GM12878 (cell line): ENCODE measurements around the gene BMAL2. TPM values are rescaled to one million over a fixed set of nuclear protein-coding genes. Genes with fewer than 3 reads are reported as not detected.

Experiments
- ATAC-seq: fragments of 200-7000 bp; cut with Tn5 transposase; 3 replicates; pipeline ENCODE4 v1.9.1; 2020; ENCODE audit warnings: mild to moderate bottlenecking, moderate library complexity
- BruUV-seq: library from RNA; stranded (reverse); fragments of 400-500 nt; replicated peaks from 2 replicates; lab custom pipeline; 2021; lab: Mats Ljungman, UMichigan
- CTCF ChIA-PET: fragments of 300-600 bp; sonication (Branson Sonifier 250); formaldehyde crosslinking; extraction: SDS; loops from one replicate; lab custom pipeline; 2021; ENCODE audit warnings: inconsistent platforms; lab: Yijun Ruan, JAX
- POLR2A ChIA-PET: fragments of 350-600 bp; formaldehyde crosslinking; extraction: SDS; loops from one replicate; lab custom pipeline; 2021; ENCODE audit warnings: inconsistent platforms; lab: Charles Lee
- RAD21 ChIA-PET: fragments of 300-600 bp; sonication (Branson Sonifier 250); formaldehyde crosslinking; loops from one replicate; lab custom pipeline; 2023; ENCODE audit warnings: antibody characterized with exemption; ENCODE audit not compliant: unreplicated experiment; lab: Charles Lee
- SMC1A ChIA-PET: fragments of 300-600 bp; sonication (Branson Sonifier 250); formaldehyde crosslinking; loops from one replicate; lab custom pipeline; 2023; ENCODE audit not compliant: unreplicated experiment, uncharacterized antibody; lab: Charles Lee
- DNase-seq: peaks from one replicate; pipeline ENCODE4 v3.0.0-alpha.2; 2011; ENCODE audit warnings: low read depth, low spot score
- FAIRE-seq: peaks from 3 replicates; lab custom pipeline; 2011; peaks lifted over from hg19 to GRCh38; lab: Jason Lieb, UNC
- H2AFZ ChIP-seq: 2 replicates; pipeline ENCODE4 v1.6.0; 2011; ENCODE audit warnings: low read depth, low read length, control low read depth; ENCODE audit not compliant: control insufficient read depth
- H3K27ac ChIP-seq: 2 replicates; pipeline ENCODE4 v1.5.1; 2011; ENCODE audit warnings: control low read depth; ENCODE audit not compliant: control insufficient read depth, insufficient read depth
- H3K27me3 ChIP-seq, 2 experiments: replicated peaks in 1 of 2; 2 replicates each; pipeline versions ENCODE4 v1.6.0 to v1.6.1; 2011; ENCODE audit warnings: low read length in 1 of 2; ENCODE audit not compliant: control insufficient read depth in 2 of 2, insufficient read depth in 2 of 2
- H3K36me3 ChIP-seq, 2 experiments: 2 replicates each; pipeline ENCODE4 v1.5.1; 2011; ENCODE audit warnings: low read length in 1 of 2; ENCODE audit not compliant: control insufficient read depth in 2 of 2, insufficient read depth in 2 of 2
- H3K4me1 ChIP-seq: 2 replicates; pipeline ENCODE4 v1.6.1; 2011; ENCODE audit warnings: mild to moderate bottlenecking, low read length, moderate library complexity, mixed read lengths; ENCODE audit not compliant: control insufficient read depth, insufficient read depth
- H3K4me2 ChIP-seq: 2 replicates; pipeline ENCODE4 v1.6.0; 2011; ENCODE audit warnings: control low read depth; ENCODE audit not compliant: control insufficient read depth, insufficient read depth
- H3K4me3 ChIP-seq: fragments of 200-600 bp; sonication (generic); 2 replicates; pipeline ENCODE4 v1.5.1; 2016
- H3K79me2 ChIP-seq: 2 replicates; pipeline ENCODE4 v1.6.0; 2011; ENCODE audit warnings: low read length; ENCODE audit not compliant: control insufficient read depth, insufficient read depth
- H3K9ac ChIP-seq: 2 replicates; pipeline ENCODE4 v1.8.0; 2011; ENCODE audit warnings: low read length, control low read depth, mixed read lengths; ENCODE audit not compliant: control insufficient read depth, insufficient read depth
- H3K9me3 ChIP-seq: replicated peaks from 3 replicates; pipeline ENCODE4 v1.5.1; 2011; ENCODE audit warnings: mild to moderate bottlenecking, low read length; ENCODE audit not compliant: control insufficient read depth, insufficient read depth
- H4K20me1 ChIP-seq: 2 replicates; pipeline ENCODE4 v1.6.0; 2011; ENCODE audit not compliant: control insufficient read depth, insufficient read depth
- BCLAF1 ChIP-seq: fragments of 450-650 bp; IDR thresholded peaks from 2 replicates; pipeline ENCODE4 v1.6.1; 2017; ENCODE audit warnings: antibody characterized with exemption, mild to moderate bottlenecking, moderate library complexity
- BMI1 ChIP-seq: fragments of 450-650 bp; IDR thresholded peaks from 2 replicates; pipeline ENCODE4 v1.6.1; 2016; ENCODE audit warnings: mild to moderate bottlenecking, moderate library complexity, borderline replicate concordance
- CBX5 ChIP-seq: sonication (generic); IDR thresholded peaks from 2 replicates; pipeline ENCODE4 v1.6.1; 2016; ENCODE audit warnings: low read depth, moderate library complexity, mild to moderate bottlenecking, inconsistent platforms
- E2F4 ChIP-seq: IDR thresholded peaks from 2 replicates; pipeline ENCODE4 v1.6.1; 2012; ENCODE audit warnings: low read depth, low read length, improper control_type of control experiment
- FOXK2 ChIP-seq: fragments of 450-650 bp; IDR thresholded peaks from 2 replicates; pipeline ENCODE4 v1.6.1; 2017; ENCODE audit warnings: mild to moderate bottlenecking, moderate library complexity
- HDAC2 ChIP-seq: fragments of 200-600 bp; sonication (generic); IDR thresholded peaks from 2 replicates; pipeline ENCODE4 v1.6.1; 2017
- JUNB ChIP-seq: IDR thresholded peaks from 2 replicates; pipeline ENCODE4 v1.6.1; 2016; ENCODE audit warnings: antibody characterized with exemption, mild to moderate bottlenecking
- JUND ChIP-seq: IDR thresholded peaks from 2 replicates; pipeline ENCODE4 v1.6.1; 2012; ENCODE audit warnings: low read depth, mild to moderate bottlenecking, low read length, improper control_type of control experiment, moderate library complexity
- NR2C1 ChIP-seq: fragments of 450-650 bp; IDR thresholded peaks from 2 replicates; pipeline ENCODE4 v1.6.1; 2017; ENCODE audit warnings: antibody characterized with exemption, mild to moderate bottlenecking, moderate library complexity
- PRDM15 ChIP-seq: fragments of 450-650 bp; formaldehyde crosslinking; IDR thresholded peaks from 2 replicates; pipeline ENCODE4 v1.4.0; 2020; ENCODE audit warnings: mild to moderate bottlenecking, moderate library complexity
- SPI1 ChIP-seq: IDR thresholded peaks from 2 replicates; pipeline ENCODE4 v1.6.1; 2011; ENCODE audit warnings: low read depth, mild to moderate bottlenecking, low read length, moderate library complexity, borderline replicate concordance; ENCODE audit not compliant: insufficient read depth
- ZNF24 ChIP-seq: fragments of 450-650 bp; IDR thresholded peaks from 2 replicates; pipeline ENCODE4 v1.6.1; 2017; ENCODE audit warnings: antibody characterized with exemption, mild to moderate bottlenecking
- ZSCAN29 ChIP-seq: fragments of 450-650 bp; IDR thresholded peaks from 2 replicates; pipeline ENCODE4 v1.6.1; 2017; ENCODE audit warnings: mild to moderate bottlenecking, moderate library complexity
- WGBS: methylation state at CpG from one replicate; pipeline ENCODE4 v1.1.6; 2016; ENCODE audit warnings: low lambda C conversion rate; ENCODE audit not compliant: insufficient replicate concordance, insufficient coverage; ENCODE audit errors: missing lambda C conversion rate; 5-methylcytosine and 5-hydroxymethylcytosine counted together
- in situ Hi-C: fragments of 300-500 bp; cut with MboI; formaldehyde crosslinking; loops from 9 replicates; pipeline ENCODE4 v1.14.3; 2018; ENCODE audit warnings: mixed read lengths
- intact Hi-C: fragments of 100-400 bp; cut with micrococcal nuclease; formaldehyde crosslinking; loops from one replicate; pipeline ENCODE4 v1.14.2; 2022; ENCODE audit not compliant: unreplicated experiment
- polyA plus RNA-seq, 11 experiments: library from polyadenylated mRNA; depleted of rRNA in 4 of 11; unstranded in 6 of 11; stranded (reverse) in 5 of 11; fragments of >200 nt; fragmentation: Nextera tagmentation in 4 of 11; fragmentation: Illumina TruSeq in 1 of 11; extraction: Ambion mirVana in 4 of 11; extraction: Trizol in 1 of 11; gene quantifications; 1 replicate in 1 of 11; 2 replicates in 10 of 11; pipeline versions ENCODE4 v1.2.1 to v1.2.3, GENCODE V29; 2011 to 2016; ENCODE audit warnings: inconsistent platforms in 2 of 11, missing spikeins in 2 of 11, low read depth in 1 of 11
- total RNA-seq, 4 experiments: library from RNA; depleted of rRNA in 3 of 4; stranded (reverse); fragments of >200 nt in 3 of 4; fragmentation: Illumina TruSeq in 1 of 4; extraction: Trizol in 1 of 4; gene quantifications; 2 replicates each; pipeline versions ENCODE4 v1.2.1 to v1.2.3, GENCODE V29; 2013 to 2021
- TF ChIP-seq, protein P1 (sequence below): fragments of 450-650 bp; IDR thresholded peaks from 2 replicates; pipeline ENCODE4 v1.6.1; 2017; ENCODE audit warnings: mild to moderate bottlenecking

The BMAL2 gene
- total and polyA plus RNA-seq, 10 of the 15 experiments (the other 5 are each of a cell fraction or from before 2014, with no cell fraction given), result 7.9 to 53.6 (median 35.5) TPM

DNA sequence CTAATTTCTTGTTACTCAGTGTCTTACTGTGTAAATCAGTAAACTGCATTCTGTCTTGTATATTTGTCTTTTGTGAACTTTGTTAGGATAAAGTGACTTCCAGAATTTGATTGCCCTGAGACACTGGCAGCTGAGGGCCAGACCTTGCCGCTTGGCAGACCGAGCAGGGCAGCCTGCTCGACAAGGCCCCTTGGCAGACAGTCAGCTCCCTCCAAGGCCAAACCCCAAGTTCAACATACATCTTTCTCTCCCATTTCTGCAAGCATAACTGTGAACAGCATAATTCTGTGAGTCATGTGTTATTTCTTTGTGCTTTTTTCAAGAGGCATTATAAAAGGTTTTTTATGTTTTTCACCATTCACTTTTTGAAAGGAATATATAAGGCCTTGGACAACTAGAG is 39.2 kb upstream of the BMAL2 start:
- ChIA-PET POLR2A (no interaction called here), CTCF (interaction anchor here (1.8 kb wide), 1 partner anchor 12 kb away, joined by 10 read pairs; no protein-coding TSS in a partner anchor), SMC1A (interaction anchor here (0.9 to 7.4 kb wide), 4 partner anchors 10 to 102 kb away, joined by 3 to 113 read pairs (median 3); no protein-coding TSS in a partner anchor), RAD21 (interaction anchor here (1.5 to 4.3 kb wide), 2 partner anchors 12 to 92 kb away, joined by 4 to 32 read pairs; no protein-coding TSS in a partner anchor)
- no TSS peak for BruUV-seq
- intact Hi-C loops, result no loop called here
- Histone ChIP-seq H2AFZ (no peak overlapping the region), H3K36me3 (peaks cover 2 to 3% of the 10 kb centered on the region in 2 experiments; a peak in 3 of 4 replicates), H3K9ac (no peak overlapping the region), H3K9me3 (0 out of 3 replicates have a peak, but pooled peaks cover under 1% of the 10 kb centered on the region), H3K79me2 (peaks cover 72% of the 10 kb centered on the region), H3K4me3 (no peak overlapping the region), H3K4me1 (peaks cover 18% of the 10 kb centered on the region), H3K27me3 (no peaks in the 10 kb centered on the region), H3K4me2 (no peak overlapping the region), H3K27ac (no peak overlapping the region), H4K20me1 (no peaks in the 10 kb centered on the region)
- WGBS, result 98% methylated on average over 3 of the region's 3 CpGs
- no peak for FAIRE-seq
- no peak for DNase-seq
- in situ Hi-C loops, result no loop called here
- ATAC-seq, result no peak
- TF ChIP-seq JUNB (no peak), BMI1 (no peak), NR2C1 (no peak), SPI1 (no peak), FOXK2 (no peak), ZNF24 (no peak), JUND (no peak), ZSCAN29 (no peak), BCLAF1 (no peak), E2F4 (no peak), PRDM15 (CRISPR knock-in tag) (no peak), CBX5 (no peak), HDAC2 (no peak)
- TF ChIP-seq, protein P1, sequence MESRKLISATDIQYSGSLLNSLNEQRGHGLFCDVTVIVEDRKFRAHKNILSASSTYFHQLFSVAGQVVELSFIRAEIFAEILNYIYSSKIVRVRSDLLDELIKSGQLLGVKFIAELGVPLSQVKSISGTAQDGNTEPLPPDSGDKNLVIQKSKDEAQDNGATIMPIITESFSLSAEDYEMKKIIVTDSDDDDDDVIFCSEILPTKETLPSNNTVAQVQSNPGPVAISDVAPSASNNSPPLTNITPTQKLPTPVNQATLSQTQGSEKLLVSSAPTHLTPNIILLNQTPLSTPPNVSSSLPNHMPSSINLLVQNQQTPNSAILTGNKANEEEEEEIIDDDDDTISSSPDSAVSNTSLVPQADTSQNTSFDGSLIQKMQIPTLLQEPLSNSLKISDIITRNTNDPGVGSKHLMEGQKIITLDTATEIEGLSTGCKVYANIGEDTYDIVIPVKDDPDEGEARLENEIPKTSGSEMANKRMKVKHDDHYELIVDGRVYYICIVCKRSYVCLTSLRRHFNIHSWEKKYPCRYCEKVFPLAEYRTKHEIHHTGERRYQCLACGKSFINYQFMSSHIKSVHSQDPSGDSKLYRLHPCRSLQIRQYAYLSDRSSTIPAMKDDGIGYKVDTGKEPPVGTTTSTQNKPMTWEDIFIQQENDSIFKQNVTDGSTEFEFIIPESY, result no peak
